HG02884 (cell line): ENCODE results near the gene KIRREL3.

Experiments used
- ATAC-seq: cut with Tn5 transposase; IDR thresholded peaks from one replicate; pipeline ENCODE4 v1.9.1; 2021; ENCODE audit warnings: mild to moderate bottlenecking, moderate library complexity; ENCODE audit not compliant: unreplicated experiment

Gene KIRREL3

DNA sequence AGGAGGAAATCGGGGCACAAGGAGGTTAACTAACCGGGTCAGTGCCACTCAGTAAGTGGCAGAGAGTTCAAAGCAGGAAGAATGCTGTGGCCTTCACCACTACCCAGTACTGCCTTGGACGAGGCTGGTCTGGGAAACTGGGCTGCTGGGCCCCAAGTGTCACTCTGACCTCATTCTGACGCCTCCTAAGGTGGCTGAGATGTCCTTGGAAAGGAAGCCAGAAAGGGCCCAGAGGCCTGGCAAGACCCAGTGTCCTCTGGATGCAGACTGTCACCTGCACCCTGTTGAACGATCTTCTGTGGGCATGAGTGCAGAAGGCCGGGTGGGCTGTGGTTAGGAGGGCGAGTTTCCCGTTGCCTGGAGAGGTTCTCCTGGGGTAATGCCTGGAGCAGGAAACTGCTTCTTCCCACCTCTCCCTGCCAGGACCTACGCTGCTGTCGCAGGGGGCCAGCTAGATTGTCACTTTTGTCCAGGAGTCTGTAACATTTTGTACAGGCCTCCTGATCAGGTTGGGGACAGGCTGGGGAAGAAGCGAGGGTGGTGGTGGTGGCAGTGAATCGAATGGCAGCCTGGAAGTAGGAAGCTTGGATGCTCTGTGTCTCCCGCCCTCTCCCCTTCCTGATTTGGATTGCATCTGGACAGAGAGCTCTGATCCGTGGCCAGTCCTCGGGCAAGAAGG is 540.0 kb downstream of the KIRREL3 start:
- ATAC-seq, result no peak

DNA sequence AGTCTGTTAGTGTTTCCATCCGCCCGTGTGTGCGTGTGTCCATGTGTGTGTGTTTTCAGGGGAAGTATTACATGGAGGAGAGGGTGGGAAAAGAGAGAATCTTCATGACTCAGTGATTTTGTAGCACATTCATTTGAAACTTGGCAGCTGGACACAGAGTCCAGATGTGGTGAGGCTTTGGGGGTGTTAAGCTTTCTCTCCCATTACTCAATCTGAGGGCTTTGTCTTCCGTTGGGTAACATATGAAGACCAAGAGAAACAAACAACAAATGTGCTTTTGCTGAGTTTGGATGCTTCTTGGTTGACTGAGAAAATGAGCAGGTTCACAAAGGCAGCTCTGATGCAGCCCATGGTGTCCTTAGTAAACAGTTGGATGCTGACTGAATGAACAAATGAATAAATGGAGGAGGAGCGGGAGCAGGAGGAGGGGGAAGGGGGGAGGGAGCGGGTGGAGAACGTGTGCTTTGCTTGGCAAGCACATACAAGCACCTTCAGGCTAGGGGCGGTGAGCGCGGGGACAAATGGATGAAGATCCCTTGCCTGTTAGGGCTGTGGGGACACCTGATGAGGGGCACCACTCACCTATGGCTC is 540.8 kb downstream of the KIRREL3 start:
- no peak for ATAC-seq

DNA sequence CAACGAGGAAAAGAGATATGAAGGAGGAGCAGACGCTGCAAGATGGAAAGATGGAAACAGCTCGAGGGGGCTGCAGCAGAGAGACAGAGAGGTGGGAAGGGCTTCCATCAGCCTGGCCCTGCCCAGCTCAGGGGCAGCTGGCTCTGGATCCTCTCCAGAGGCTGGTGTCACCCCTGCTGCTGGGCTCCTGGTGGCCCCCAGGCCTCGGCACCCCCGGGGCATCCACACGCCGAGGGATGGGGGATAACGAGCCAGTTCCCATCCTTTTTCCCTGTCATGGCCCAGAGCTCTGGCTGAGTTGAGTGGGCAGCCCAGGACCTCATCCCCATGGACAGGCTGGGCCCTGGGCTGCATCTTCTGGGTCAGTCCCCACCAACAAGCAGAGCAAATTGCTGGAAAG is 542.8 kb downstream of the KIRREL3 start:
- no peak for ATAC-seq

- ATAC-seq, result no peak
Observed at GRCh38 chr11:126456783-126457542, 543.6 kb downstream of the KIRREL3 start.

- ATAC-seq, result no peak
Observed at GRCh38 chr11:126456089-126456488, 544.5 kb downstream of the KIRREL3 start.

GRCh38 chr11:126452241-126453101 is 548.1 kb downstream of the KIRREL3 start:
- ATAC-seq, result no peak

- no peak for ATAC-seq
Observed at GRCh38 chr11:126451211-126451802, 549.3 kb downstream of the KIRREL3 start.

GRCh38 chr11:126450806-126451205 is 549.8 kb downstream of the KIRREL3 start:
- ATAC-seq, result no peak

GRCh38 chr11:126450198-126450597 is 550.4 kb downstream of the KIRREL3 start:
- ATAC-seq, result no peak

DNA sequence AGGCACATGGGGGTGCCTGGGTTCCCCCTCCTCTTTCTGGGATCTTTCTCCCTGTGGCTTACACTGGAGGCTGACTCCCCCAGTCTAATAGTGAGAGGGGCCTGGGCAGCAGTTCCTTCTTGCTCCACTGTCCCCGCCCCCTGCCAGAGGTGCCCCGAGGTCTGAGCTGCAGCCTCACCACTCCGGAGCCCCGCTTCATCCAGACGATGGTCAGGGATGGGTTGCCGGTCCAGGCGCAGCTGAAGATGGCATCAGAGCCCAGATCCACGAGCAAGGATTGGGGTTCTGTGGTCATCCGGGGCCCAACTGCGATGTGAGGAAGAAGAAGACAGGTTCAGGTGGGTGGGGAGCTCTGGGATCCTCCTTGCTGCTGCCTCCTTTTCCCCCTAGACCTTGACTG is 554.0 kb downstream of the KIRREL3 start:
- no peak for ATAC-seq

- no peak for ATAC-seq
Observed at GRCh38 chr11:126444072-126444471, 556.5 kb downstream of the KIRREL3 start.

- ATAC-seq, result no peak
Observed at GRCh38 chr11:126443120-126443519, 557.5 kb downstream of the KIRREL3 start.

DNA sequence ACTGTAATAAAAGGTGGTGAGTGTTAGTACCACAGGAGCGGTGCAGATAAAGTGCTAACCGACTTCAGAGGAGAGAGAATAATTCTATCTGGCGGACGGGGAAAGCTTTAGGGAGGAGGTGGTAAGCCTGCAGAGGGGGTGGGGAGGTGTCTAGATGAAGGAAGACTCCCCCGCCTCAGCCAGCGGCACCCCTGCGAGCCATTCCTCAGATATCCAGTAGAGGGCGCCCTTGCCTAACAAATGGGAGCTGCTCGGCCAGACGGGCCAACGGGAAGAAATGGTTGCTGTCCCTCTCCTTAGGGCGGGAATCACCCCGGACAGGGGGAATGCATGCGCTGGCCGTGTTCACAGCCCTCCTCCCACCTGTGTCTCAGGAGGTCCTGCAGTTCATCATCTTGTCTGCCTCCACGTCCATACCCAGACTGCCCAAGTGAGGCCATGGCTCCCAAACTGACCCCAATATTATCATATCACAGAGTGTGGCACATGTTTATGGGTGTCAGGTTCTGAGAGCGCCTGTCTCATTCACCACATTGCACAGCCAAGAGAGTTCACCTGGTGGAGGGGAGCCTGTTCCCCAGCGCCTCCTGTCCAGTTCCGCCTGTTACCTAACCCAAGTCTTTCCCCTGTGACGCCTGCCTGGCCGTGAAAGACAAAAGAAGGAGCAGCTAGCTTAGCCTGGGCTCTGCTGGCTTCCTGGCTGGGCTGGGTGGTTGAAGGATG is 559.6 kb downstream of the KIRREL3 start:
- ATAC-seq, result peak; percentile 70

DNA sequence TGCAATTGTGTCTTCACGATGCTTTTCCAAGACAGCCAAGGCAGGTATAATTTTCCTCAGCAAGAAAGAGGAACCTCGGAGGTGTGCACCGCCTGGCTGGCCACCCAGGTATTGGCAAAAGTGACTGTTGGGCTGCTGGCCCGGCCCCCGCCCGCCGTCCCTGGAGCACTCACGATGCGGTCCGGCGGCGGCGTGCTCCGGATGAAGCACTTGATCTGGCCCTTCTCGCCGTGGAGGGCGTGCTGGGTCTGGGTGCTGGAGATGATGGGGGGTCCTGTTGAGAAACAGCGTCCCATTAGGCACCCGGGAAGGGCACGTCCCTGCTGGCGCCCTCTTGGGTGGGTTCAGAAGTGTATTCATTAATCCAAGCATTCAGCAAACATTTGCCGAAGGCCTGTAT is 560.3 kb downstream of the KIRREL3 start:
- no peak for ATAC-seq

GRCh38 chr11:126438691-126439090 is 561.9 kb downstream of the KIRREL3 start:
- ATAC-seq, result no peak

- no peak for ATAC-seq
Observed at GRCh38 chr11:126438272-126438671, 562.3 kb downstream of the KIRREL3 start.

- no peak for ATAC-seq
Observed at GRCh38 chr11:126437731-126438130, 562.8 kb downstream of the KIRREL3 start.

GRCh38 chr11:126436209-126436755 is 564.3 kb downstream of the KIRREL3 start:
- no peak for ATAC-seq

GRCh38 chr11:126434950-126435335 is 565.6 kb downstream of the KIRREL3 start:
- no peak for ATAC-seq
